OCI-LY1 (cell line): Measurements from ENCODE around the gene OXLD1.

Experiments
- H2AFZ ChIP-seq: fragments of 200-600 bp; sonication (generic), shearing (Covaris generic); 2 replicates; pipeline ENCODE4 v1.6.0; 2014; ENCODE audit warnings: antibody characterized with exemption, mild to moderate bottlenecking, low read length
- H3F3A ChIP-seq: fragments of 200-600 bp; sonication (generic), shearing (Covaris generic); 2 replicates; pipeline ENCODE4 v1.6.0; 2014; ENCODE audit warnings: mild to moderate bottlenecking, antibody characterized with exemption, low read length, moderate library complexity; ENCODE audit not compliant: insufficient read depth
- H3K27ac ChIP-seq: fragments of 200-600 bp; sonication (generic); 2 replicates; pipeline ENCODE4 v1.5.1; 2014; ENCODE audit warnings: low read length, mixed run types, mild to moderate bottlenecking, low read depth; ENCODE audit not compliant: poor library complexity, severe bottlenecking
- H3K27me3 ChIP-seq: fragments of 200-600 bp; sonication (generic); 2 replicates; pipeline ENCODE4 v1.6.0; 2014; ENCODE audit warnings: antibody characterized with exemption, mild to moderate bottlenecking, low read length, moderate library complexity; ENCODE audit not compliant: insufficient read depth
- H3K36me3 ChIP-seq: fragments of 200-600 bp; sonication (generic); 2 replicates; pipeline ENCODE4 v1.6.1; 2014; ENCODE audit warnings: mild to moderate bottlenecking, antibody characterized with exemption, low read length, moderate library complexity, mixed read lengths; ENCODE audit not compliant: insufficient read depth
- H3K4me1 ChIP-seq: fragments of 200-600 bp; sonication (generic); 2 replicates; pipeline ENCODE4 v1.5.1; 2014; ENCODE audit warnings: mild to moderate bottlenecking, low read length, moderate library complexity; ENCODE audit not compliant: insufficient read depth, severe bottlenecking
- H3K4me2 ChIP-seq: fragments of 200-600 bp; sonication (generic), shearing (Covaris generic); 2 replicates; pipeline ENCODE4 v1.6.1; 2014; ENCODE audit warnings: low read length
- H3K4me3 ChIP-seq: fragments of 200-600 bp; sonication (generic); 2 replicates; pipeline ENCODE4 v1.5.1; 2014; ENCODE audit warnings: low read length, low read depth, mild to moderate bottlenecking, mixed read lengths; ENCODE audit not compliant: poor library complexity, severe bottlenecking
- H3K79me2 ChIP-seq: fragments of 200-600 bp; shearing (Covaris generic); 2 replicates; pipeline ENCODE4 v1.6.1; 2016; ENCODE audit warnings: mixed run types, low read length, mixed read lengths; ENCODE audit not compliant: insufficient read depth
- H3K9ac ChIP-seq: fragments of 200-600 bp; sonication (generic), shearing (Covaris generic); 2 replicates; pipeline ENCODE4 v1.6.1; 2014; ENCODE audit warnings: mild to moderate bottlenecking, low read length, mixed read lengths
- H3K9me2 ChIP-seq: fragments of 200-600 bp; sonication (generic), shearing (Covaris generic); 2 replicates; pipeline ENCODE4 v1.6.1; 2014; ENCODE audit warnings: low read depth, mild to moderate bottlenecking, low read length, mixed read lengths
- H3K9me3 ChIP-seq: fragments of 200-600 bp; shearing (Covaris generic); 2 replicates; pipeline ENCODE4 v1.6.1; 2014; ENCODE audit warnings: low read length, mixed read lengths
- H4K20me1 ChIP-seq: fragments of 200-600 bp; sonication (generic), shearing (Covaris generic); 2 replicates; pipeline ENCODE4 v1.6.0; 2016; ENCODE audit warnings: mild to moderate bottlenecking, low read length; ENCODE audit not compliant: insufficient read depth
- CTCF ChIP-seq: fragments of 200-600 bp; sonication (generic), shearing (Covaris generic); IDR thresholded peaks from 2 replicates; pipeline ENCODE4 v1.5.1; 2017; ENCODE audit warnings: mild to moderate bottlenecking, antibody characterized with exemption, low read length, moderate library complexity, mixed read lengths
- EZH2 ChIP-seq: fragments of 200-600 bp; sonication (generic), shearing (Covaris generic); IDR thresholded peaks from 2 replicates; pipeline ENCODE4 v1.8.0; 2017; ENCODE audit warnings: borderline replicate concordance, mixed run types, mild to moderate bottlenecking, antibody characterized with exemption, low read length, moderate library complexity, mixed read lengths

Gene OXLD1

GRCh38 chr17:81707725-81708646 is 41.6 kb upstream of the OXLD1 start:
- no peak overlapping the region for H3K4me2 ChIP-seq
- no peaks in the 10 kb centered on the region for H3K27me3 ChIP-seq
- no peak overlapping the region for H3K27ac ChIP-seq
- no peaks in the 10 kb centered on the region for H3K9me3 ChIP-seq
- H3K4me1 ChIP-seq = peaks cover 36% of the 10 kb centered on the region
- H4K20me1 ChIP-seq = no peaks in the 10 kb centered on the region
- no peaks in the 10 kb centered on the region for H3K9me2 ChIP-seq
- TF ChIP-seq CTCF = no peak
- H3K36me3 ChIP-seq = peaks cover 48% of the 10 kb centered on the region
- H3K9ac ChIP-seq = no peak overlapping the region
- no peak overlapping the region for H2AFZ ChIP-seq
- H3K79me2 ChIP-seq = peaks cover 11% of the 10 kb centered on the region
- 0 out of 2 replicates have a peak, but pooled peaks cover 4% of the 10 kb centered on the region for H3F3A ChIP-seq
- no peak overlapping the region for H3K4me3 ChIP-seq

GRCh38 chr17:81706757-81707624 is 40.6 kb upstream of the OXLD1 start:
- Histone ChIP-seq H4K20me1 (no peaks in the 10 kb centered on the region), H3K9me3 (no peaks in the 10 kb centered on the region), H3K9me2 (no peaks in the 10 kb centered on the region), H3K4me3 (no peak overlapping the region), H3K9ac (no peak overlapping the region), H3K27me3 (no peaks in the 10 kb centered on the region), H3K36me3 (peaks cover 57% of the 10 kb centered on the region), H2AFZ (no peak overlapping the region), H3K79me2 (peaks cover 20% of the 10 kb centered on the region), H3F3A (0 out of 2 replicates have a peak, but pooled peaks cover 4% of the 10 kb centered on the region), H3K4me1 (peaks cover 37% of the 10 kb centered on the region), H3K4me2 (no peak overlapping the region), H3K27ac (no peak overlapping the region)
- TF ChIP-seq EZH2 = no peak
- no peak; the same call in 1 of the 2 replicates for TF ChIP-seq CTCF

GRCh38 chr17:81706232-81706611 is 39.8 kb upstream of the OXLD1 start:
- Histone ChIP-seq H3F3A (0 out of 2 replicates have a peak, but pooled peaks cover 4% of the 10 kb centered on the region), H3K4me1 (peaks cover 37% of the 10 kb centered on the region), H3K9me2 (no peaks in the 10 kb centered on the region), H3K27ac (no peak overlapping the region), H3K36me3 (peaks cover 65% of the 10 kb centered on the region), H3K79me2 (peaks cover 28% of the 10 kb centered on the region), H3K4me3 (no peak overlapping the region), H3K4me2 (no peak overlapping the region), H2AFZ (no peak overlapping the region), H3K9ac (no peak overlapping the region), H4K20me1 (no peaks in the 10 kb centered on the region), H3K9me3 (no peaks in the 10 kb centered on the region), H3K27me3 (no peaks in the 10 kb centered on the region)
- TF ChIP-seq CTCF (no peak), EZH2 (no peak)
